ENCODE measurements around the gene PC.
"Not testable (repeated sequence)": the region's sequence is repeated elsewhere in the genome, so short reads cannot be mapped to it uniquely, and the experiment has no call there.

The PC gene

GRCh38 chr11:66841861-66842260 is 116.3 kb downstream of the PC start:
- DNase-seq (ENCODE audit: low spot score), result no peak

- DNase-seq (ENCODE audit: low spot score), result no peak
Observed at GRCh38 chr11:66840317-66841091, 117.7 kb downstream of the PC start.

GRCh38 chr11:66835768-66836405 is 122.3 kb downstream of the PC start:
- no peak for DNase-seq (ENCODE audit: low spot score)

- no peak for DNase-seq (ENCODE audit: low spot score)
Observed at GRCh38 chr11:66834943-66835342, 123.2 kb downstream of the PC start.

GRCh38 chr11:66834539-66834845 is 123.7 kb downstream of the PC start:
- no peak for DNase-seq (ENCODE audit: low spot score)

GRCh38 chr11:66824573-66824972 is 133.6 kb downstream of the PC start:
- DNase-seq (ENCODE audit: low spot score), result not testable (repeated sequence)

- no peak for DNase-seq (ENCODE audit: low spot score)
Observed at GRCh38 chr11:66823700-66824099, 134.5 kb downstream of the PC start.

- no peak for DNase-seq (ENCODE audit: low spot score)
Observed at GRCh38 chr11:66820901-66821300, 137.3 kb downstream of the PC start.

- no peak for DNase-seq (ENCODE audit: low spot score)
Observed at GRCh38 chr11:66820381-66820780, 137.8 kb downstream of the PC start.

- DNase-seq (ENCODE audit: low spot score), result peak; percentile 3
Observed at GRCh38 chr11:66818231-66818955, 139.8 kb downstream of the PC start.

GRCh38 chr11:66815646-66816045 is 142.5 kb downstream of the PC start:
- peak; percentile 28 for DNase-seq (ENCODE audit: low spot score)

- DNase-seq (ENCODE audit: low spot score), result no peak
Observed at GRCh38 chr11:66814678-66815077, 143.5 kb downstream of the PC start.

GRCh38 chr11:66810576-66811185 is 147.5 kb downstream of the PC start:
- no peak for DNase-seq (ENCODE audit: low spot score)

- DNase-seq (ENCODE audit: low spot score), result no peak
Observed at GRCh38 chr11:66809592-66809991, 148.6 kb downstream of the PC start.

- no peak for DNase-seq (ENCODE audit: low spot score)
Observed at GRCh38 chr11:66800720-66801428, 157.3 kb downstream of the PC start.

- DNase-seq (ENCODE audit: low spot score), result not testable (repeated sequence)
Observed at GRCh38 chr11:66799815-66800214, 158.4 kb downstream of the PC start.
